Measurements from ENCODE around the gene INSRR. TPM values are rescaled to one million over a fixed set of nuclear protein-coding genes. Genes with fewer than 3 reads are reported as not detected.

Gene INSRR
- total and polyA plus RNA-seq, 2 of the 8 experiments (the other 6 are each of a cell fraction or from before 2014, with no cell fraction given): 0.02 TPM; not detected in 1

- TF ChIP-seq CBX8 (IDR thresholded peaks at IDR 0.05; ENCODE audit: borderline replicate concordance, low read depth, low read length) (no peak), ZNF274 (IDR thresholded peaks at IDR 0.05; ENCODE audit: borderline replicate concordance, extremely low read depth, low read length) (no peak), EZH2 (IDR thresholded peaks at IDR 0.05; ENCODE audit: low read depth, low read length, severe bottlenecking) (no peak), POLR2A (IDR thresholded peaks at IDR 0.05; ENCODE audit: control extremely low read depth in 1 of 2, low read depth in 2 of 2, low read length in 2 of 2) (no peak), CTBP2 (IDR thresholded peaks at IDR 0.05; ENCODE audit: borderline replicate concordance, insufficient read depth, insufficient read length, low read length) (no peak), YY1 (IDR thresholded peaks at IDR 0.05; ENCODE audit: low read depth, low read length) (no peak), POLR2AphosphoS5 (IDR thresholded peaks at IDR 0.05; ENCODE audit: low read depth, low read length) (no peak)
Measured at GRCh38 chr1:156898971-156899664, 40.2 kb upstream of the INSRR start (continued).
